Activated B cell treated with CpG ODN at 0.5 μM for 24 hours (primary cell): ENCODE data around the gene CABLES1. TPM values are rescaled to one million over a fixed set of nuclear protein-coding genes. Genes with fewer than 3 reads are reported as not detected.
A peak's percentile ranks its signal among the peaks of the same experiment; 100 is the strongest.

Experiments used
- ATAC-seq: fragments of 200-7000 bp; cut with Tn5 transposase; one replicate; pipeline ENCODE4 v1.10.0; 2021; ENCODE audit warnings: low read depth, mild to moderate bottlenecking, moderate library complexity
- CTCF ChIA-PET: fragments of 350-600 bp; sonication (Branson Sonifier 250); formaldehyde crosslinking; loops from one replicate; lab custom pipeline; 2021; ENCODE audit warnings: antibody characterized with exemption; lab: Charles Lee
- POLR2A ChIA-PET: fragments of 350-600 bp; sonication (Branson Sonifier 250); formaldehyde crosslinking; loops from one replicate; lab custom pipeline; 2021; ENCODE audit warnings: antibody characterized with exemption; lab: Charles Lee
- DNase-seq: peaks from one replicate; pipeline ENCODE4 v3.0.0; 2022
- H3K27ac Mint-ChIP-seq: one replicate; pipeline ENCODE4 v1.8.0; 2020; ENCODE audit warnings: mixed read lengths
- H3K27me3 Mint-ChIP-seq: one replicate; pipeline ENCODE4 v1.8.0; 2021; ENCODE audit warnings: mixed read lengths
- H3K36me3 Mint-ChIP-seq: one replicate; pipeline ENCODE4 v1.8.0; 2021; ENCODE audit warnings: low read depth, mixed read lengths
- H3K4me1 Mint-ChIP-seq: one replicate; pipeline ENCODE4 v1.8.0; 2021; ENCODE audit warnings: mixed read lengths
- H3K4me3 Mint-ChIP-seq: one replicate; pipeline ENCODE4 v1.8.0; 2020; ENCODE audit warnings: mild to moderate bottlenecking, mixed read lengths
- H3K9me3 Mint-ChIP-seq: one replicate; pipeline ENCODE4 v1.8.0; 2020; ENCODE audit warnings: mixed read lengths
- intact Hi-C: fragments of 100-400 bp; cut with micrococcal nuclease; formaldehyde crosslinking; loops from one replicate; pipeline ENCODE4 v1.15.1; 2024
- total RNA-seq: library from RNA; stranded (reverse); gene quantifications from 2 replicates; pipeline ENCODE4 v1.2.3, GENCODE V29; 2022
- TF ChIP-seq, protein P1 (sequence below): fragments of 200-600 bp; IDR thresholded peaks from one replicate; pipeline ENCODE4 v1.8.0; 2022; ENCODE audit warnings: antibody characterized with exemption, mild to moderate bottlenecking

The CABLES1 gene
- total RNA-seq, 1 donor from 2014 or later, result 32.3 TPM

DNA sequence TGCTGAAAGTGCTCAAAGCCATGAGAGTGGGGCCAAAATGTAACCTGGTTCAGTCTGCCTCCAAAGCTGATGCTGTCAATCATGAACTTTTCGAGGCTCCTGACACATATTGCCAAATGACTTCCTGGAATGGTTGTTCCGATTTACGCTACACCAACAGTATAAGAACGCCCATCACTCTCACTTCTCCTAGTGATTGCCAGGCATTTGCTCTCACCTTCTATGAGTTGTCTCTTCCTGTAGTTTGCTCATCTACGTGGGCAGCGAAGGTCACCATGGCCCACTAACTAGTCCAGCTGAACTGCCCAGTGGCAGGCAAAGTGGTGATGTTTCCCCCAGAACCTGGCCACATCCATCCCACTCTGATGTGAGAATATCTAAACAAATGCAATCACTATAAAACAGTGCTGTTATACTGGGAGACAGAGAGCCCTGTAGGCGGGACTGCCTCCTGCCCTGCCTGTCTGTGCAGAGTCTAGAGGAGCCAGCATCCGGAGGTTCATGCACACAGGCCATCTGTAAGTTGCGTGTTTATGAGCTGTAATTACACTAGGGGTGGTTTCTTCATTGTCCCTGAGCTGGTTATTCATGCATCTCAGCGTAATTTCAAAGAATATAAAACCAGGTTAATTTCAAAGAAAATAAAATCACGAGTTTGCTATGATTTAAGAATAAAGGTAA is 8.8 kb upstream of the CABLES1 start:
- ChIA-PET POLR2A (no interaction called here), CTCF (interaction anchor here (0.9 to 1.8 kb wide), 3 partner anchors 232 to 285 kb away, joined by 4 to 7 read pairs (median 5); no protein-coding TSS in a partner anchor)
- ATAC-seq, result no peak
- no peaks in the 10 kb centered on the region for H3K36me3 Mint-ChIP-seq
- H3K4me3 Mint-ChIP-seq, result no peak overlapping the region
- peaks cover 11% of the 10 kb centered on the region for H3K27me3 Mint-ChIP-seq
- TF ChIP-seq, protein P1, sequence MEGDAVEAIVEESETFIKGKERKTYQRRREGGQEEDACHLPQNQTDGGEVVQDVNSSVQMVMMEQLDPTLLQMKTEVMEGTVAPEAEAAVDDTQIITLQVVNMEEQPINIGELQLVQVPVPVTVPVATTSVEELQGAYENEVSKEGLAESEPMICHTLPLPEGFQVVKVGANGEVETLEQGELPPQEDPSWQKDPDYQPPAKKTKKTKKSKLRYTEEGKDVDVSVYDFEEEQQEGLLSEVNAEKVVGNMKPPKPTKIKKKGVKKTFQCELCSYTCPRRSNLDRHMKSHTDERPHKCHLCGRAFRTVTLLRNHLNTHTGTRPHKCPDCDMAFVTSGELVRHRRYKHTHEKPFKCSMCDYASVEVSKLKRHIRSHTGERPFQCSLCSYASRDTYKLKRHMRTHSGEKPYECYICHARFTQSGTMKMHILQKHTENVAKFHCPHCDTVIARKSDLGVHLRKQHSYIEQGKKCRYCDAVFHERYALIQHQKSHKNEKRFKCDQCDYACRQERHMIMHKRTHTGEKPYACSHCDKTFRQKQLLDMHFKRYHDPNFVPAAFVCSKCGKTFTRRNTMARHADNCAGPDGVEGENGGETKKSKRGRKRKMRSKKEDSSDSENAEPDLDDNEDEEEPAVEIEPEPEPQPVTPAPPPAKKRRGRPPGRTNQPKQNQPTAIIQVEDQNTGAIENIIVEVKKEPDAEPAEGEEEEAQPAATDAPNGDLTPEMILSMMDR, result no peak
- H3K9me3 Mint-ChIP-seq, result no peaks in the 10 kb centered on the region
- intact Hi-C loops, result no loop called here
- no peak overlapping the region for H3K27ac Mint-ChIP-seq
- no peak for DNase-seq
- no peaks in the 10 kb centered on the region for H3K4me1 Mint-ChIP-seq

DNA sequence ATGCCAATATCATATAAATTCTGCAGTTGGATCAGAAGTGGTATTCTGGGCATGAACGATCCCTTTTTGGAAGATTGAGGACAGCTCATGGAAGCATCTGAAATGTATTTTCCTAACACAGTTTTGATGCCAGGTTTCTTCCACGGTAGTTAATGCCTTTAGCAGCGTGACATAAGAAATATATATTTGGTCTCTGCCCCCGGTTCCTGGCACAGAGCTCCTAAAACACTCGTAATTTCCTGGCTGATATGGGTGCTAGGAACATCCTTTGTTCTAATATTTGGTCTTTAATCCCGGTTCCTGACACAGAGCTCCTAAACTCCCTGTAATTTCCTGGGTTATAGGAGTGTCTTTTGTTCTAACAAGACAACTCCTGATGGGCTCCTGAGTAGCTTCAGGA is 8.2 kb upstream of the CABLES1 start:
- TF ChIP-seq, protein P1, result no peak
- no peaks in the 10 kb centered on the region for H3K36me3 Mint-ChIP-seq
- H3K4me3 Mint-ChIP-seq, result no peak overlapping the region
- DNase-seq (no peak), ATAC-seq (no peak)
- ChIA-PET POLR2A (no interaction called here), CTCF (interaction anchor here (0.9 to 2.1 kb wide), 4 partner anchors 232 to 285 kb away, joined by 4 to 7 read pairs (median 5); no protein-coding TSS in a partner anchor)
- peaks cover 11% of the 10 kb centered on the region for H3K27me3 Mint-ChIP-seq
- H3K9me3 Mint-ChIP-seq, result no peaks in the 10 kb centered on the region
- H3K4me1 Mint-ChIP-seq, result peaks cover 5% of the 10 kb centered on the region
- no peak overlapping the region for H3K27ac Mint-ChIP-seq
- intact Hi-C loops, result no loop called here

DNA sequence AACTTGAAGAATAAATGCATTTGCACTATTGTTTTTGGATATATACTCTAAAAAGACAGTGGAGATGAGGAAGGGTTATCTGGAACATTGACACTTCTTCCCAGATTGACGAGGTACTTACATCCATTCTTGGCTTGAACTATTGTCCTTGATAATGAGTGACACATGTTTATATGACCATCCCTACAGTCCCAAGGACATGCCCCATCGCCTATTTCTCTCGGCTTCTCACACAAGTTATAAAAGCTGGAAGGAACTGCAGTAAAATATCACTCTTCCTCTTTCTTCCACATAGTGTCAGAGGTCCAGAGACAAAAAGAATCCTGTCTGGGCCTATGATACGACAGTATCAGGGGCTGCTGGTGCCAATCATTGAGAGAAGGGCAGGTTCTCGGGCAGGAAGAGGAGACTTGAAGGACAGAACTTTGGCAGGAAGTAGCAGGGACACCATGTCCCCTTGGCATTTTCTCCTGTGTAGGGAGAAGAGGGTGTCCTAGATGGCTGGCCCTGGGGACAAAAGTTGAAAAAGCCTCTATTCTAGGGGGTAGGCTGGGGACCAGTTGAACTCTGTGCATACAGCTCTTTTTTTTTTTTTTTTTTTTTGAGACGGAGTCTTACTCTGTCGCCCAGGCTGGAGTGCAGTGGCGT is 5.8 kb upstream of the CABLES1 start:
- no peak overlapping the region for H3K27ac Mint-ChIP-seq
- ATAC-seq (no peak), DNase-seq (no peak)
- no peak overlapping the region for H3K4me3 Mint-ChIP-seq
- H3K9me3 Mint-ChIP-seq, result no peaks in the 10 kb centered on the region
- peaks cover 16% of the 10 kb centered on the region for H3K4me1 Mint-ChIP-seq
- intact Hi-C loops, result loop anchor here (2.0 to 5.0 kb wide), 3 partner anchors 99 to 331 kb away; no protein-coding TSS in a partner anchor
- peaks cover 7% of the 10 kb centered on the region for H3K27me3 Mint-ChIP-seq
- ChIA-PET CTCF (interaction anchor here (0.8 to 6.5 kb wide), 7 partner anchors 113 to 316 kb away, joined by 3 to 57 read pairs (median 5); no protein-coding TSS in a partner anchor), POLR2A (no interaction called here)
- TF ChIP-seq, protein P1, result no peak
- H3K36me3 Mint-ChIP-seq, result no peaks in the 10 kb centered on the region

DNA sequence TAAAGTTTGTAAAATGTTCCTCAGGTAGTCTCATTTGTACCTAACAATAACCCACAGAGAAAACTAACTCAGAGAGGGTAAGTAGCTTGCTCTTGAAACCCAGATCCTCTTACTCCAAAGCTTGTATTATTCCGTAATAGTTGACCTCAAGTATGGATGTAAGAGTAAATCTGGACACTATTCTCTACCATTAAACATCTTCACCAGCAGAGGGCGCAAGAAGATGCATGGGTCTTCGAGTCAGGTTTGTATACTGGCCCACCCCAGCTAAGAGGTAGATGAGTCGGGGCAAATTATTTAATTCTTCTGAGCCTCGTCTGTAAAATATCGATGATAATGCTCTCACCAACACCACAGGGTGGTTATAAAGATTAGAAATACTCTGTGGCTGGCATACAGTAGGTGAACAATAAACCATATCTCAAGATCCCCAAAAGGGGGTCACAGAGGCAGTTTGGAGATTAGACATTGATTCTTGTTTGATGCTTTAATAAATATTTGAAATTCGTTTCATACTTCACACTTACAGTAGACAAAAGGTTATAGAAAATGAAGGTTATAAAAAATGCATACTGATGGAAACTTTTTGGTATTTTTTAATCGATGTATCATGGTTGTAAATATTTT is 3.5 kb upstream of the CABLES1 start:
- H3K9me3 Mint-ChIP-seq, result no peaks in the 10 kb centered on the region
- ATAC-seq (peak; percentile 35), DNase-seq (no peak)
- no peak overlapping the region for H3K4me3 Mint-ChIP-seq
- peaks cover 9% of the 10 kb centered on the region for H3K27me3 Mint-ChIP-seq
- no peaks in the 10 kb centered on the region for H3K36me3 Mint-ChIP-seq
- POLR2A ChIA-PET, result interaction anchor here (0.5 to 1.4 kb wide), 6 partner anchors 65 to 486 kb away, joined by 3 to 6 read pairs (median 5); no protein-coding TSS in a partner anchor
- no peak overlapping the region for H3K27ac Mint-ChIP-seq
- peaks cover 27% of the 10 kb centered on the region for H3K4me1 Mint-ChIP-seq
- CTCF ChIA-PET, result interaction anchor here (0.6 to 6.5 kb wide), 29 partner anchors 15 to 383 kb away, joined by 3 to 57 read pairs (median 4); partner anchors contain the start of gene RMC1
- intact Hi-C loops, result loop anchor here (1.0 to 5.0 kb wide), 8 partner anchors 101 to 454 kb away; partner anchors contain the start of gene NPC1
- TF ChIP-seq, protein P1, result peak; percentile 72
